Retinal pigment epithelial cell (primary cell): ENCODE results near the gene CROCC2.

Experiments used
- DNase-seq: peaks from one replicate; pipeline ENCODE4 v3.0.0-alpha.2; 2010; ENCODE audit warnings: low read depth
- H3K4me3 ChIP-seq: 2 replicates; pipeline ENCODE4 v1.5.1; 2011; ENCODE audit warnings: mild to moderate bottlenecking, low read length, control low read depth, moderate library complexity
- TF ChIP-seq, protein P1 (sequence below): conservative IDR thresholded peaks from 2 replicates; pipeline ENCODE4 v1.5.1; 2011; ENCODE audit warnings: low read depth, low read length, control low read depth, inconsistent platforms

CROCC2 gene

GRCh38 chr2:240948905-240949790 lies 43.0 kb downstream of the CROCC2 start:
- DNase-seq = no peak
- no peak overlapping the region for H3K4me3 ChIP-seq
- TF ChIP-seq, protein P1, sequence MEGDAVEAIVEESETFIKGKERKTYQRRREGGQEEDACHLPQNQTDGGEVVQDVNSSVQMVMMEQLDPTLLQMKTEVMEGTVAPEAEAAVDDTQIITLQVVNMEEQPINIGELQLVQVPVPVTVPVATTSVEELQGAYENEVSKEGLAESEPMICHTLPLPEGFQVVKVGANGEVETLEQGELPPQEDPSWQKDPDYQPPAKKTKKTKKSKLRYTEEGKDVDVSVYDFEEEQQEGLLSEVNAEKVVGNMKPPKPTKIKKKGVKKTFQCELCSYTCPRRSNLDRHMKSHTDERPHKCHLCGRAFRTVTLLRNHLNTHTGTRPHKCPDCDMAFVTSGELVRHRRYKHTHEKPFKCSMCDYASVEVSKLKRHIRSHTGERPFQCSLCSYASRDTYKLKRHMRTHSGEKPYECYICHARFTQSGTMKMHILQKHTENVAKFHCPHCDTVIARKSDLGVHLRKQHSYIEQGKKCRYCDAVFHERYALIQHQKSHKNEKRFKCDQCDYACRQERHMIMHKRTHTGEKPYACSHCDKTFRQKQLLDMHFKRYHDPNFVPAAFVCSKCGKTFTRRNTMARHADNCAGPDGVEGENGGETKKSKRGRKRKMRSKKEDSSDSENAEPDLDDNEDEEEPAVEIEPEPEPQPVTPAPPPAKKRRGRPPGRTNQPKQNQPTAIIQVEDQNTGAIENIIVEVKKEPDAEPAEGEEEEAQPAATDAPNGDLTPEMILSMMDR = no peak

DNA sequence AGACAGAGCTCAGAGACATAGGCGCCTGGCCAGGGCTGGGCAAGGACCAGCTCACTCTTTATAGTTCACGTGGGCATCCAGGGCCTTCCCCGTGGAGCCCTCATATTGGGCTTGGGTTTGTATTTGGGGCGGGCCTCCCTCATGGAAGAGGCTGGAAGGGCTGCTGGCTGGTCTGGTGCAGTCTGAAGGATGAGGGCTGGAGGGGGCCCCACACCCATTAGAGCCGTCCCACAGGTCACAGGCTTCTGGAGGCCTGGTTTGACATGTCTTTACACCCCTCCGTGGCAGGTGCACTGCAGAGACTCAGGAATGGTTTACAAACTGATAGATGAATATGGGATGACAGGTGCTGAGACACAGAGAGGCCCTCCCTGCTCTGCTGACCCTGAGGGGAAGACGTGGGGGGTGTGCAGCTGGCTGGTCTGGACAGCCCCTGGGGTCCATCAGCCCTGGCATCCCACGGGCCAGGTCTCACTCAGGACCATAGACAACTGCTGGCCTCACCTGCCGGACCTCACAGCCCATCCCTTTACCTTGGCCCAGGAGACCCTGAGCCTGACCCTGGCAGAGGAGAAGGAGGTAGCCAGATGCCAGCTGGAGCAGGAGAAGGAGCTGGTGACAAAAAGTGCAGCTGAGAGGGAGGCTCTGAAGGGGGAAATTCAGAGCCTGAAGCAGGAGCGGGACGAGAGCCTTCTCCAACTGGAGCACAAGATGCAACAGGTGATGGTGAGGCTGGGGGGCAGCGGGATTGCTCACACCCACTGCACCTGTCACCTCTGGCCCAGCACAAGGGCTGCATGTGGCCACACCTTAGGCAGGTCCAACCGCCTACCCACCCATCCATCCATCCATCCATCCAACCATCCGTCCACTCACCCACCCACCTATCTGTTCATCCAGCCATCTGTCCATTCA lies 43.9 kb downstream of the CROCC2 start:
- no peak for DNase-seq
- TF ChIP-seq, protein P1 = no peak
- H3K4me3 ChIP-seq = no peak overlapping the region

DNA sequence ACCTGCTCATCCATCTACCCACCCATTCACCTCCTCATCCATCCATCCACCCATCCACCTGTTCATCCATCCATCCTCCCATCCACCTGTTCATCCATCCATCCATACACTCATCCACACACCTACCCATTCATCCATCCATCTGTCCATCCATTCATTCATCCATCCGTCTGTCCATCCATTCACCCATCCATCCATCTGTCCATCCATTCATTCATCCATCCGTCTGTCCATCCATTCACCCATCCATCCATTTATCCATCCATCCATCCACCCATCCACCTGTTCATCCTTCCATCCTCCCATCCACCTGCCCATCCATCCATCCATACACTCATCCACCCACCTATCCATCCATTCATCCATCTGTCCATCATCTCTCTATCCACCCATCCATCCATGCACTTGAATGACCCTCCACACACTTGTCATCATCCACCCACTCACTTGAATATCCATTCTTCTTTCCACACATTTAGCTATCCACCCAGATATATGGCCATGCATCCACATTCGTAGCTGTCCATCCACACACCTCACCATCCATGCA lies 45.0 kb downstream of the CROCC2 start:
- no peak for DNase-seq
- no peak overlapping the region for H3K4me3 ChIP-seq
- TF ChIP-seq, protein P1 = no peak

DNA sequence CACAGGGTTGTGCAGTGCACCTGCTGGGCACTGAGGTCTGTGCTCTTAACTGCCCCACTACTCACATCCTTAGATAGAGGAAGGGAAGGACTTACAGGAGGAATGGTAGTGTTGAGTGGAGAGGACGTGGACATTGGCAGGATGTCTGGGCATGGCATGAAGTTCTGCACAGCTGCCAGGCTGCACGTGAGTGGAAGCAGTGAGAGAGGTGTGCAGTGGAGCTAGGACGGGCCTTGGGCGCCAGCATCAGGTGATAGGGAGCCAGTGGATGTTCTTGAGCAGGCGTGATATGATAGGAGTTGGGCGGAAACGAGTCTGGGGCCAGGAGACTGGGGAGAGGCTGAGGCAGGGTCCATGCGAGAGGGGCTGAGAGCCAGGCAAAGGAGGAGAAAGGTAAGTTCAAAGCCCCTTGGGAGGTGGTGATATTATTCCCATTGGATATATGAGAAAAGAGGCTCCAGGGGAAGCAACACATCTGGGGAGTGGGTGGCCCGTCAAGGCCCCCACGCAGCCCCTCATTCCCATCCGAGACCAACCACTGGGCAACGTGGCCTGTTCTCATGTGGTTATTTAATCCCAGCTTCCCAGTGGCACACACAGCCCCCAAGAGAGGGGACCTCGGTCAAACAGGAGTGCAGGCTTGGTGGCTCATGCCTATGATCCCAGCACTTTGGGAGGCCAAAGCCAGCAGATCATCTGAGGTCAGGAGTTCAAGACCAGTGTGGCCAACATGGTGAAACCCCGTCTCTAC lies 46.5 kb downstream of the CROCC2 start:
- H3K4me3 ChIP-seq = no peak overlapping the region
- TF ChIP-seq, protein P1 = no peak
- no peak for DNase-seq

DNA sequence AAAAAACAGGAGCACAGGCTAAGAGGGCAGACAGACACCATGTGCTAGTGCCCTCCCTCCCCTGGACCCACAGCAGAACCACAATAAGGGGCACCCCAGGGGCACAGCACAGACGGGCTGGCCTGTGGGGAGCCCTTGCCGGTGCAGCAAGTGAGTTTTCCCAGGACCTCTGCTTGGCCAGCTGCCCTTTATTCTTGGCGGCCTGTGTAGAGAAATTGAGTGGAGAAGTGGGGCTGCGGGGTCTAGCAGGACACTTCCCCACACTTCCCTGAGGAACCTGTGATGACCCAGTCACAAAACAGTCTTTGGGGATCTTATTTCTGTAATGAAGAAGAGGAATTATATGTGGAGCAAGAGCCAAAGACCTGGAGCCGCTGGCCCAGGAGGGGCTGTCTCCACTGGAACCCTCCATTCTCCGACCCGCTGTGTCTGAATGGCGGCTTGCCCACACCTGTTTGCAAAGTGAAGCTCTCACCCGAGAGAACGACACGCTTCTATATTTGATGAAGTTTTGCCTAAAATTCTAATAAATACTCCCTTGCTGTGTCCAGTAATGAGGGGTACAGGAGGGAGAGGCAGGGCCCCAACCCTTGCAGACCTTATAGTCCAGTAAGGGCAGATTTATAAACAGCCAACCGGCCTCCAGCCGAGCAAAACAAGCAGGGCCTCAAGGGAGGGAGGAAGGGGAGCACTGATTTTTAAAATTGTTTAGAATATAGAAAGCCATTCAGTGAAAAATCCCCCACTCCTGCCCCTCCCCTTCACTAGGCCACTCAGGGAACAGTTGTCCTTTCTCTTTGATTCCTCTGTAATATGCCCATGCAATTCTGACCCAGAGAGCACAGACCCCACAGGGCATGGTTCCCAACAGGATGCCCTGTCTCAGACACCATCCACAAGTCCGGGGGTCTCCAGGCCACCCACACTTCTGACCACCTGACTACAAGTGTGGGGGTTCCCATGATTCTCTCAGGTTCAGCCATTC lies 47.6 kb downstream of the CROCC2 start:
- TF ChIP-seq, protein P1 = no peak
- no peak overlapping the region for H3K4me3 ChIP-seq
- DNase-seq = no peak
